Cerebellar cortex (tissue), 1 donor: Measurements from ENCODE around the gene ARHGAP40.
"Not testable (repeated sequence)": the region's sequence is repeated elsewhere in the genome, so short reads cannot be mapped to it uniquely, and the experiment has no call there.

Experiments
- DNase-seq: peaks from one replicate; pipeline ENCODE4 v3.0.0-alpha.2; 2015; ENCODE audit warnings: low spot score

ARHGAP40 gene

DNA sequence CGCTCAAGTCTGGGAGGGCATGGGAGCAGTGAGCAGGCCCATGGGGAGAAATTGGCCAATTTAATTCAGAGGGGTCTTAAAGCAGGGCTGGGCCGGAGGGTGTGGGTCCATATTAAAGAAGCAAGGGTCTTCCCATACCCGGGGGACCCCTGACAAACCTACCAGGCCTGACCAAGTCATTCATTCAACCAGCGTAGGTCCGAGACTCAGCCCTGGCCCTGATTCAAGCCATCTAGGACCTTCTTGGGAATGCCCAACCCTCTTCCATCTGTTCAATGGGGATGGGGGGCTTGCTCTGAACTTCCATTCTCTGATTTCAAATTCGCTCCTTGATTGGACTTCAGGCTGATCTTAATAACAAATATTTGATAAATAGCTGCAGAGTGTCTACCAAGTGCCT, 13.3 kb upstream of the ARHGAP40 start:
- no peak for DNase-seq

DNA sequence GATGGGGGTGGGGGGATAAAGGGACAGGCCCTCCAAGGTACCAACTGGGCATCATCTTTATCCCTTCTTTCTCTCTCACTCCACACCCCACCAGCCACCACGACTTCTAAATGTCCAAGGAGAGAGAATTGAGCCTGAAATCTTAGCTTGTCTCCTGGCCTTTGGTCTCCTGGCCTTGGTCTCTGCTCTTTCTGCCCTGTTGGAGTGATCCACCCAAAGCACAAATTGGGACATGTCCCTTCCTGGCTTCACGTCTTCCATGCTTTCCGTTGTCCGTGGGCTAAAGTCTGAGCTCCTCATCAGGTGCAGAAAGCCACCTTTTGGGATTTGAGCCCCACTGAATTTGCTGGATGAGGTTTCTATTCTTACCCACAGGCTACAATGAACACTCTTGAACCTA, 12.3 kb upstream of the ARHGAP40 start:
- DNase-seq, result no peak

GRCh38 chr20:38589967-38590675, 11.5 kb upstream of the ARHGAP40 start:
- DNase-seq, result no peak

DNA sequence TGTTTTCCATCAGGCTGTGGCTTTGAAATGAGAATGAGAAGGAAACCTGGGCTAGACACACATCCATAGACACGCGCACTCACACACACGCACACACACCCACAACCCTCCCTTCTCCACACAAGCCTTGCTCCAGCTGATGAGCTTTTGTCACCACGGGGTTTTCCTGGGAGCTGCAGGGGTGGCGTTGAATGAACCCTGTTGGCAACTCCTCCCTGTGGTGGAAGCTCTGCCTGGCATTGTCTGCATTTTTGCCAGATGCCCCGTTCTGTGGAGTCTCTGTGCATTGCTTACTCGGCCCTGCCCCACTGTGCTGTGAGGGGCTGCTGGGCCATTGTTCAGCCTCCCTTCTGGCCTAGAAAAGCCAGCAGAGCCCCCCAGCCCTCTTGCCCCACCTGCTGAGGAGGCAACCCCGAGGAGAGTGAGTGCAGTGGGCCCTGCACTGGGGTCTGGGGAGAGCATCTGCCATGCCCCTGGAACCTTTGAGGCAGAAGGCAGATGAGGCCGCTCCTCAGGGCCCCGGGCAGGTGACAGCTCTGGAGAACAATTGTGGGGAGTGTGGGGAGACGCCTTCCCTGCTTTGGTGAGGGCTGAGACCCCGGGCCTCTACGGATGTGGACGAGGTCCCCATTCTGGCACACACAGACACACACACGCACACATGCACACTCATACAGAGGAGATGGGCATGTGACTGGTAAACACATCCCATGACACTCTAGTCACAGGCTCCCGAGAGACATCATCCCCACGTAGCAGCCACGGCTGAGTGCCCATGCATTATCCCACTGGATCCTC, 10.7 kb upstream of the ARHGAP40 start:
- DNase-seq, result no peak

GRCh38 chr20:38591474-38592410, 9.9 kb upstream of the ARHGAP40 start:
- DNase-seq, result no peak

DNA sequence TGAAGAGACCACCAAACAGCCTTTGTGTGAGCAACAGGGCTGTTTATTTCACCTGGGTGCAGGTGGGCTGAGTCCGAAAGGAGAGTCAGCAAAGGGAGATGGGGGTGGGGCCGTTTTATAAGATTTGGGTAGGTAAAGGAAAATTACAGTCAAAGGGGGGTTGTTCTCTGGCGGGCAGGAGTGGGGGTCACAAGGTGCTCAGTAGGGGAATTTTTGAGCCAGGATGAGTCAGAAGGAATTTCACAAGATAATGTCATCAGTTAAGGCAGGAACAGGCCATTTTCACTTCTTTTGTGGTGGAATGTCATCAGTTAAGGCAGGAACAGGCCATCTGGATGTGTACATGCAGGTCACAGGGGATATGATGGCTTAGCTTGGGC, 9.2 kb upstream of the ARHGAP40 start:
- DNase-seq, result not testable (repeated sequence)

DNA sequence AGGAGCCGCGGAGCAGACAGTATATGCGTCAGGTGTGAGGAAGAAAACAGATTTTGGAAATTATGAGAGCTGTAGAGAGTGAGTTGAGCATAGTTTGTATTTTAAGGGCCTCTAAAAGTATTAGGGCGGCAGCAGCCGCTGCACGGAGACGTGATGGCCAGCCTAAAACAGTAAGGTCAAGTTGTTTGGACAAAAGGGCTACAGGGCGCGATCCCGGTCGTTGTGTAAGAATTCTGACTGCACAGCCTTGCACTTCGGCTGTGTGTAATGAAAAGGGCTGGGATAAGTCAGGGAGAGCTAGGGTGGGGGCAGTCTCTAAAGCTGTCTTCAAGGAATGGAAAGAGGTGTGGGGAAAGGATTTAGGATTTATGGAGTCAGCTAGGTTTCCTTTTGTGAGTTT, 7.3 kb upstream of the ARHGAP40 start:
- not testable (repeated sequence) for DNase-seq

DNA sequence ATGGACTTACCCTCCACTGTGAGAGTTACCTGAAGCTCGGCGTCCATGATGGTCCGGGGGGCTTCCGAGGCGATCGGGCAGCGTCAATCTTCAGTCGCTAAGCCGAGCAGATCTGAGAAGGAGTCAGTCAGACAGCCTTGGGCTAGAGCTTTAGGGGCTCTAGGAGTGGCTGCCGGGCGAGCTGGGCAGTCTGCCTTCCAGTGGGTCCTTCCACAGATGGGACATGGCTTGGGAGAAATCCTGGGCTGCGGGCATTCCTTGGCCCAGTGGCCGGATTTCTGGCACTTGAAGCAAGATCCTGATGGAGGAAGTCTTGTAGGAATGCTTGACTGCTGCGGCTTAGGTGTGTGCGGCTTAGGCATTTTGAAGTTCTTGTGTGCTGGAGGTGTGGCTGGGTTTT, 5.7 kb upstream of the ARHGAP40 start:
- DNase-seq, result not testable (repeated sequence)

DNA sequence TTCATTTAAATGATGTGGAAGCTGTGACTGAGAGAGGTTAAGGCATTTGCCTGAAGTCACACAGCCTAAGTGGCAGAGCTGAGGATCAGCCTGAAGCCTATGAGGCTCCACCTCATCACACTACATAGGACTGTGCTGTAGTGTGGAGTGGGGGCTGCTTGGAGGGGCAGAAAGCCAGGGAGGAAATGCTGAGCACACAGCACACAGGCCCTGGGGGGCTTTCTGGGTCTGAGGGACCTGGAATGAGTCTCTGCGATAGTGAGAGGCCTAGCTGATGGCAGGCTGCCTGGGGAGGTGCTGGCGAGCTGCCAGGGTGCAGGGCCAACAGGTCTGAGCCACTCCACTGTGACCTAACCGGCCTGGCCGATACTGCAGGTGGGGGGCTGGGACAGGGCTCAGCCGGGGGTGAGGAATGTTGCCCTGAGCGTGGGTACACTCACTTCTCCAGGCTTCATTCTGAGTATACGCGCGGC, 2.2 kb upstream of the ARHGAP40 start:
- DNase-seq, result no peak

DNA sequence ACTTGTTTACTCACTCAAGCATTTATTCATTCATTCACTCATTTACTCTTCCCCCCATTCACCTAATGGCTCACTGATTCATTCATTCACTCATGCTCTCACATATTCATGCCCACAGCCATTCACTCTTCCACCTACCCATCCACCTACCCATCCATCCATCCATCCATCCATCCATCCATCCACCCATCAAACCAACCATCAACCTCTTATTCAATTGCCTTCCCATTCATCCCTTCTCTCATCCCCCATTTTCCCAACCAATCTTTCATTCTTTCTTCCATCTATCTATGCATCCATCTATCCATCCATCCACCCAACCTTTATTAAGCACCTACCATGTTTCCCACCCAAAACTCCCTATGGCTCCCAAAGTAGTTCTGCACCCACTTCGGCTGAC, 1.6 kb upstream of the ARHGAP40 start:
- no peak for DNase-seq

GRCh38 chr20:38602185-38602581, 574 bp downstream of the ARHGAP40 start:
- no peak for DNase-seq

DNA sequence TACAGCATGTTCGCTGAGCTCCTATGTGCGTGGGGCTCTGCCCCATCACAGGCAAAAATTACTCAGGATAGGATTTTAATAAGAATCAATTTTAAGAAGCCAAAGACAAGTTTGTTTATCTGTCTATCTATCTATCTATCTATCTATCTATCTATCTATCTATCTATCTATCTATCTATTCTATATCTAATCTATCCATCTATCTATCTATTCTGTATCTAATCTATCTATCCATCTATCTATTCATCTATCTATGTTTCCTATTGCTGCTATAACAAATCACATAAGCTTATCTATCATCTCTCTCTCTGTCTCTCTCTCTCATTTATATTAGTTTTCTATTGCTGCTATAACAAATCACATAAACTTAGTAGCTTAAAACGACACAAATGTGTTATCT, 1.7 kb downstream of the ARHGAP40 start:
- no peak for DNase-seq

- DNase-seq, result no peak
Observed at GRCh38 chr20:38604873-38605303, 3.3 kb downstream of the ARHGAP40 start.

GRCh38 chr20:38607351-38607750, 5.7 kb downstream of the ARHGAP40 start:
- DNase-seq, result no peak

GRCh38 chr20:38608188-38608587, 6.6 kb downstream of the ARHGAP40 start:
- DNase-seq, result no peak

GRCh38 chr20:38609815-38610214, 8.2 kb downstream of the ARHGAP40 start:
- no peak for DNase-seq

GRCh38 chr20:38610521-38610920, 8.9 kb downstream of the ARHGAP40 start:
- no peak for DNase-seq

- no peak for DNase-seq
Observed at GRCh38 chr20:38612751-38613515, 11.3 kb downstream of the ARHGAP40 start.

- no peak for DNase-seq
Observed at GRCh38 chr20:38615283-38615682, 13.7 kb downstream of the ARHGAP40 start.

GRCh38 chr20:38616457-38616856, 14.8 kb downstream of the ARHGAP40 start:
- DNase-seq, result no peak

GRCh38 chr20:38617011-38617829, 15.6 kb downstream of the ARHGAP40 start:
- DNase-seq, result no peak
